GM19193 (cell line): ENCODE measurements around the gene C4BPA.

Experiments used
- POLR2A ChIP-seq: IDR thresholded peaks from 4 replicates; pipeline ENCODE4 v1.6.1; 2011; ENCODE audit not compliant: insufficient read depth, insufficient read length; ENCODE audit errors: extremely low read depth

Gene C4BPA

DNA sequence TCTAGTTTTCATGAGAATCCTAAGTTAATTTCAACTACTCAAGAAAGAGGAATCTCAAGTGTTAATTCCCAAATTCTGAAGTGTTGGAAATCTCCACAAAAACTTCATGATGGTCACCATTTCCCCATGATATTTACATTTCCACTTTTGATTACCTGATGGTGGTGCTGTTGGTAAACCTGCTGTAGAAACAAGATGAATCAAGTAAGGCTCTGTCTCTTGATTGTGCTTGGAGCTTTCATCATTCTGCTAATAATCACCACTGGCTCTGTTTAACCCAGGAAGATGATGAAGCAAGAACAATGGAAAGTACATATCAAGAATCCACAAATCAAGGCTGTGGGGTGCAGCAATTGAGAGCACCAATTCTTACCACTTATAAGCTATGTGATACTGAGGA lies 77.8 kb downstream of the C4BPA start:
- TF ChIP-seq POLR2A: no peak

- TF ChIP-seq POLR2A: no peak
Observed at GRCh38 chr1:207186503-207186902, 82.5 kb downstream of the C4BPA start.

DNA sequence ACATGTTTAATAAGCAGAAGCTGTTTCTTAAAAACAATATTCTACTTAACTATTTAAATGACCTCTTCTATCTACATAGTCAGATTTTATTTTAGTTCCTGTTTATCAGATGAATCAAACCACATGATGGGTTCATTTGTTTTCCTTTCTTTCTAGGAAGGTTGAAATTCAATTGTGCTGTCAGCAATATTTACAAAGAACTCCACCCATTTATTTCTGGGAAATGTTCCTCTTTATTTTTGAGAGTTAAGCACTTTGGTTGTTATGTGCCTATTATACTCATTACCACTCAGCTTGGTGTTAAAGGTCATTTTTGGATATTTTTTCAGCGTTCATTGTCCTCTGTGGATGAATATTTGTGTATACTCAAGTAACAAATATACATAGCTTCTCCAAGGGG lies 84.9 kb downstream of the C4BPA start:
- no peak for TF ChIP-seq POLR2A

DNA sequence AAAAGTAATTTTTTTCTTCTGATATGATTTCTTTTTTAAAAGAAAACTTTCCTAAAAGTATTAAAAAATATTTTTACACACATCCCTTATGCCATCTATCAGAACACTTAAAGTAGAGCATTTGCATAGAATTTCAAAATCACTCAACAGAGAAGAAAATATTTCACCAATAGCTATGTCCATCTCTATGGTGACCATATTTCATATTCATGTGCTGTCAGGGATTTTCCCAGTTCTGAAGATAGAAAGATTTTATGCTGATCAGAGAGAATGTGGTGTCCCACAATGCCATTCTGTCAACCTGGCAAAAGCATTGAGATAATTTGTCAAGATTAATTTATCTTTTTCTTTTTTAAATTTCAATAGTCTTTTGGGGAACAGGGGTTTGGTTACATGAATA lies 87.0 kb downstream of the C4BPA start:
- no peak for TF ChIP-seq POLR2A

GRCh38 chr1:207191776-207192175 lies 87.7 kb downstream of the C4BPA start:
- TF ChIP-seq POLR2A: no peak

DNA sequence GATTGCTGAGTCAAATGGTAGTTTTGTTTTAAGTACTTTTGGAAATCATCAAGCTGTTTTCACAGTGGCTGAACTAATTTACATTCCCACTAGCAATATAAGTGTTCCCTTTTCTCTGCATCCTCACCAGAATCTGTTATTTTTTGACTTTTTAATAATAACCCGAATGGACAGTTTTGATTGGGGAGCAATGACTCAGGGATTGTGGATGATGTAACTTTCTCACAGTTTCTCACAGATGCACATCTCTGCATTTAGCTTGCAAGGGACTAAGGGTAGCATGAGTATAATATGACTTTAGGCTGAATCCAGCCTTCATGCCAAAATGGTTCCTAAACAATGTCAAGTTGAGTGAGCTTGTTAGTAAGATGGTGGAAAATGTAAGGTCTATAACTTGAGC lies 90.2 kb downstream of the C4BPA start:
- TF ChIP-seq POLR2A: no peak
